ENCODE data around the gene KRT85.

DNA sequence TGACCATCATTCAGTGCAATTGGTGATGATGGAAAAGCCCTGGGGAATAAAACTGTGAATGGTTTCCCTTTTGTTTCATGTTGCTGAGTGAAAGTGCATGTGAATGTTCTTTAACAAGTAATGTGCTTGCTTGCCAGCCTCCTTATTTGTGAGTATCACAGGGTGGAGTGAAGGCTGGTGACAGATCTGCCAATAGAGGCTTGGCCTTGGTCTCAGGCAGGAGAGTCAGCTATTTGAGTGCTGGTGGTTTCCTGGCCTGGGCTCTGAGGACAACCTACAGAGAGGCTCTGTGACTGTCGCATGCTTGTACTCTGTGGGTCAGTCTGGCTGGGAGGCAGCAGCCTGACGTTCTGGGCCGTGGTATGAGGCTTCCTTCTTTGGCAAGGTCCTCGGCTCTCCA lies 20.7 kb downstream of the KRT85 start:
- no peak for TF ChIP-seq CTCF (conservative IDR thresholded peaks at IDR 0.05)
- no peak for TF ChIP-seq EZH2 (IDR thresholded peaks at IDR 0.05; ENCODE audit: low read depth)

Measured in PC-9 (cell line).